ENCODE results near the gene BEST3.

BEST3 gene

DNA sequence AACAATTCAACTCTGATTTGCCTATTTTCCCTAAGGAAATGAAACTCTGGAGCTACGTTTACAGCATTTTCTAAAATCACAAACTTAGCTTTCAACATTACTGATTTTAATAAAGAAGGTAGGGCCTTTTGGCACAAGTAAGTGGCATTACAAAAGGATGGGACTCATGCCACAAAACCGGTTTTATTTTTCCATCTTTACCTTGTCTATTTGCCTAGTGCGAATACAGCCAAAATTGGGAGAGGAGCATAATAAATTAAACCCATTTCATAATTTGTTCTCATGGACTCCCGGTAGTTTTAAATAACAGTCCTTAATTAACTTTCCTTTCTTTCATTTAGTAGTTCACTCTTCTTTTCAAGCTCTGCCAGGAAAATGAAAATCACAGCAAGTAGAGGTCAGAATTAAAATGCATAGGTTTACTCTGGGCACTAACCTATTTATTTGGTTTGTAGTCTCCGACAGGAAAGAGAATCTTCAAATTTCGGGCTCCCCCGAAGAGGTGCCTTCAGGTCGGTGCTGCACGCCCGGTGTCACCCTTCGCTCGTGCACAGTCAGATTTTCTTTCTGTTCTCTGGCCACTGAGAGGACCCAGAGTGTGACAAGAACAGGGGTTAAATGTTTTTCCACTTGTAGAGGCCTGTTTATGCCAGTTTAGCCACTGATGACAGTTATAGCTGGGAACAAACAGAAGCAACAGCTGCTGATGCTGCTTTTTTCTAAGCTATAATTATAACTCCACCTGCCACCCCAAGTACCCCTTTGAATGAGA is at the start of gene BEST3:
Gene BEST3 (minus strand): TSS at position 535 of the 772 bp plus-strand sequence. CDS start 1,505 bp downstream, outside the sequence.
- no peak for ATAC-seq
- no peak for DNase-seq

DNA sequence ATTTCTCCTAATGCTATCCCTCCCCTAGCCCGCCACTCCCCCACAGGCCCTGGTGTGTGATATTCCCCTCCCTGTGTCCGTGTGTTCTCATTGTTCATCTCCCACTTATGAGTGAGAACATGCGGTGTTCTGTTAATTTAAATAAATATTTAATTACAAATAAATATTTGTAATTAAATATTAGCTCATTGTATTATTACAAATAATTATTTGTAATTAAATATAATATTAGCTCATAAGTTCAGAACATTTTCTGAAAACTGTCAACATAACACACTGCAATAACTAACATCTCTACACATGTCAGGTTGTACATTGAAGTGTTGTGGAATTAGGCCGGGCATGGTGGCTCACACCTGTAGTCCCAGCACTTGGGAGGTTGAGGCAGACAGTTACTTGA is 45.0 kb upstream of the BEST3 start:
- no peak for ATAC-seq
- DNase-seq = no peak

DNA sequence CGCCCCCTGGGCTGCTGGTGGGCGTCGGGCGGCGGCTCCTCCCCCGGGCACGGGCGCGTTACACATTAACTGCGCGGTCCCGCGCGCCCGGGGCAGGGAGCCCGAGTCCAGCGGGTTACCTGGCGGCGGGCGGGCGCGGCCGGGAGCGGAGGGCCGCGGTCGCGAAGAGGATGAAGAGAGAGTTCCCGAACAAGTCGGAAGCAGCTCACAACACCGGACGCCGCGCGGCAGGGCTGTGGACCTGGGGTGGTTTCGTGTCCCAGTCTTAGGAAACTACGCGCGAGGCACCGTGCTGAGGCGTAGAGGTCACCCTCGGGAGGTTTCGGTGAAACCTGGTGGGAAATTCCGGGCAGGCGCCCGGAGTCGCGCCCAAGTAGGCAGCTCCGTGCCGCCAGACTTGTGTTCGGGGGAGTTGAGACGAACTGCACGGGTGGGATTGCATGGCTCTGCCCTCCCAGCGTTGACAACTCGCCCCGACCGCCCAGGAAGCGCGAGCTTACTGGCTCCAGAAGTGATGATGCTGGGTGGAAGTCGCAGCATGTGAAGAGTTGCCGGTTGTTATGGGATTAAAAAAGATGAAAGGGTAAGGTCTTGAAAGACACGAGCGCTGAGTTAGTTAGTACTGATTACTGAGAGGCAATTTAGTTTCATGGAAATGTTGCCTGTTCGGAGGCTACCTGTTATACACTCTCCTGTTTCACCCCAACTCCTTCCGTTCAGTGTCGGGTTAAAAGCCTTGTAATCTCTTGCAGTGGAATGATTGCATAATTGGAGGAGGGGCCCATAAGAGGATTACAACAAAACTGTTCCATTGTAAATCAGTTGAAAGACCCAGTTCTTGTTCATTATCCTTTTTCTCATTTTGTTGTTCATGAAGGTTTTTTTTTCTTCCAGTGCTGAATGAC is 40.4 kb upstream of the BEST3 start:
- peak; percentile 64 for DNase-seq
- peak; percentile 32 for ATAC-seq

DNA sequence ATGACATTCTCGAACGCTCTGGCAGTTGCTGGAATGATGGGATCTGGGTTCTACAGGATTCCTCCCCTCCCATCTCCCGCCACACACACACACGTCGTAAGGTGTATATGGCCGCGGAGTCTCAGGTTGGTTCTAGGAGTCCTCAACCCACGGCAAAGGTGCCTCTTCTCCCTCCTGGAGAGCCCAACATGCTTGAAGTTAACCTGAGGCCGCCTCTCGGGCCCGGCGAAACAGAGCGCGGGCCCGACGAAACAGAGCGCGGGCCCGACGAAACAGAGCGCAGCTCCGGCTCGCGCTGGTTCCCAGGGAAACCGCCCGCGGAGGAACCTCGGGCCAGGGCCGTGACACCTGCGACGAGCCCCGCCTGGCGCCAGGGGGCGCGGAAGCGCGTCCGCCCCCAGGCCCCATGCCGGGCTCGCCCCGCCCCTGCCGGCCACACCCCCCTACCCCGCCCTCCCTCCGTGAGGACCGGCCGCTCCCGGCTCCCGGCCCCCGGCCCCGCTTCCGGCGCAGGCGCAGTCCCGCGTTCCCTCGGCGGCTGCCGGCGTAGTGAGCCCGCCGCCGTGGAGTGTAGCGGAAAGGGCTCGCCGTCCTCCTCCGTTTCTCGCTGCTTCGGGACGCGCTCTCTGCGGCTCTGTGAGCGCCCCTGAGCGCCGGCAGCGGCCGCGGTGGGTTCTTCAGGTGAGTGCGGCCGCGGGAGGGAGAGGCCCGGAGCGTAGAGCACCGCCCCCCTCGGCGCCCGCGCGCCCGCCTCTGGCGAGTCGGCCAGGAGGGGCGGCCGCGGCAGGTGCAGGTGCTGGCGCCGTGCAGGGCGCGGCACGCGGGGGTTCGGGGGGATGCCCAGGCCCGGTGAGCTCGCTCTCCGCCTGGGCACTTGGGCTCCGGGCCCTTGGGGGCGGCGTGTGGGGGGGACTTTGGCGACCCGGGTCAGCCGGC is 39.5 kb upstream of the BEST3 start, which contains the start of gene RAB3IP:
Gene RAB3IP (plus strand): TSS at position 510 of the 936 bp plus-strand sequence. CDS start 16,549 bp downstream, outside the sequence.
- ATAC-seq (peak; percentile 94), DNase-seq (peak; percentile 96)

DNA sequence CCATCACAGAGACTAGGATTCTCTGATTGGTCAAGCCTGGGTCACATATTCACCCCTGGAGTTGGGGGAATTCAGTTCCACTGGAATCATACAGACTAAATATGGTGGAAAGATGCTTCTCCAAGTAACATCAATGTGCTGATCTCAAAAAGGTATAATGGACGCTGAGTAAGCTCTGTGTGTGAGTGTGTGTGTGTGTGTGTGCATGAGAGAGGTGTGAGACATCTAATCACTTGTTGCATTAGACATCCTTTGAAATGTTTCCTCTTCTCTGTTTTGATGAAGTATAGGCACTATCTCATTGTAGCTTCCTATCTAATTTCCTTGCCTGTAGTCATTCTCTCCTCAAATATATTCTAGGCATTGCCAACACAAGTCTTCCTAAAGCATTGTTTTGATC is 34.5 kb upstream of the BEST3 start:
- no peak for ATAC-seq
- DNase-seq = no peak

DNA sequence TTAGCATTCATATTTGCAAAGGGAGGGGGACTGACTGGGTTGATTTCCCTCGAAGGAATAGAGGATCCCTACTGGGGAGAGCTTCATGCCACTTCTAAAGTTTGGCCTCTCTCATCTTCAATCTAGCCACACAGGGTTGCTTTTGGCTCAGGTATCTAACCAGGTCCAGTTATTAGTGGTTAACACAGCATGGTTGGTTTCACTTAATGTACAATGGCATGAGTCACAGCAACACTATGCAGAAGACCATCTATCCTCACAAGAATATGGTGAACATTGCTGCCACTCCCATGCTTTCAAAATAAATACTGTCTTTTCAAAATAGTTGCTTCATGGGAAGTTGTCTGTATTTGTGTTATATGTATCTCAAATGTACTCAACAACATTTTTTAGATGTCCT is 33.0 kb upstream of the BEST3 start:
- ATAC-seq = no peak
- no peak for DNase-seq

DNA sequence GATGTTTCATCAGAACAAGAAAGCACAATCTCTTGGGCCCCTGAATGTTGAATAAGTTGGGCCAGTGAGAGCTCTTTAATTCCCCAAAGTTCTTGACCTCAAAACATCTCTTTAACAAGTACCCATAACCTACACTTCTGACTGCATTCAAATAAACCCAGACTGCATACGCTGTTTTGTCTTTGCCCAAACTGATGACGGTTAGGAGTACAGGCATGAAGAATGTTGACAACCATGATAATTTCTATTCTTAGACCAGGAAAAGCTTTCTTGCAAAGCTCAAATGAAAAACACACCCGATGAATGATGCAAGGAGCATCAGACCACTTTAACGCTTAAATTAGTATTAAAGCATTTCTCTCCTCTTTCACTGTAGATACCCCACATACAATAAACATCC is 27.8 kb upstream of the BEST3 start:
- no peak for ATAC-seq
- DNase-seq = no peak

DNA sequence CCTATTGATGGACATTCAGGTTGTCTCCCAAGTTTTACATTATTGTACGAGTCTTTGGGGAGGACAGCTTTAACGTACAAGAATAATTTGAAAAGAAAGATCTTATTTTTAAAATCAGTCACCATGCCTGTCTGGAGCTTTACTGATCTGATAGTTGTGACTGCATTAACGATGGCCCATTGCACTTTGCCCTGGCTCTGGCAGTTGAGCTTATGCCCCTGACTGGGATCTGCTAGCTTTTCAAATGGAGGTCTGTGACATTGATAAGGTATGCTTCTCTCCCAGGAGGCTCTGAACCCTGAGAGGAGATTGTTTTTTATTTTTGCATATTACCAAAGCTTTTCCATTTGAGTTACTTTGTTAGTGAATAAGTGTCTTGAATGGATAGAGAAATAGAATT is 21.6 kb upstream of the BEST3 start:
- DNase-seq (no peak), ATAC-seq (no peak)

DNA sequence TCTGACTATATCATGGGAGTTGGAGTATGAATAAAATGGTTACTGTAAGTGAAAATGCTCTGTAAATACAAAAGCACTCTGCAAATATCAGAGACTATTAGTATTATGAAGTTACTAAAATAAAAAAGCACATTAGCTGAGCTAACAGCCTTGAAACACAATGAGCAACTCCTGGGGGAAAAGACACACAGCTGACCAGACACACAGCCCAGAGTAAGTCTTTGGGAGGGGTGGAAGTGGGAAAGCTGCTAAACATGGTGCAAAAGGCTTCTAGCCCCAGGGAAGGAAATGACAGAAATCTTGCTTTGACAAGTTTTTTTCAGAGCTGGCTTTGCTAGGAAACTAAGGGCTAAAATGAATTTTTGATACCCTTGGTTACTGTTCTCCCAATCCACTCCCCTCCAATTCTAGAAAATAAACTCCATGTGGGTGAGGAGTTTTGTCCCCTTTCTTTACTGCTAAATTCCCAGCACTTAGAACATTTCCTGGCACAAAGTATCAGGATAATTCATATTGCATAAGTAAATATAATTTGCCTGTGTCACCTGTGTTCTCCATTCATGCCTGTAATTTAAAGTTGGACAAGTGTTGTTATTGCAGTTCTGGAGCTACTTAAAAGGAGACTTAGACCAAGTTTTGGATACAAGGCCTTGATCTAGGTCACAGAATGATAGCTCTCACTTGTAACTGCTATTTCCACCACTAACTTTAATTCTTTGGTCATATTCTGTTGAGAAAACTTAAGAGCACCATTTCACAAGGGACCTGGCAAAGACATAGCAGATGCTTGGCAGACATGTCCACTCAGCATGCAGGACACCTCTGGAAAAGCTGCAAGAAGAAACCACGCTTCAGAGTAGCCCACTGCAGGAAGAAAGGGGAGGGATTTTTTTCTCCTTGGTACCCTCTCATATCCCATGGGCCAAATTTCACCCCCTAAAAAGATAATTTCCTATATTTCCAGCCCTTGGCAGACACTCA is 20.5 kb upstream of the BEST3 start:
- ATAC-seq = no peak

DNA sequence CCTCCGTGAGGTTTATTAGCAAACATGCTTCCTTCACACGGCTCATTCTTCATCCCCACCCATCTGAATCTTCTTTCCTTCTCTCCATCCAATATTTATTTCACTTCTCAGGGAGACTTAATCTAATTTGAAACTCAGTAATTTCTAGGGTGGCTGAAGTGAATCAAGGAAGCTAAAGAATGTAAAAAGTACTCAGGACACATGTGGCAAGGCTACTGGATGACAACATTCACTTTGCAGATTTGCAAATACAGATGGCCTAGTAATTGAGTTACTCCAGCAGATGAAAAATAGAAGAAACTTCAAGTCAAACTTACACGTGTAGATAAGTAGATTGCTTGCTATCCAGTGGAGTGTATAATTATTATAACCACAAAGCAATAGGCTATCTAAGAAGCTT is 15.4 kb upstream of the BEST3 start:
- ATAC-seq = no peak
- no peak for DNase-seq

More for the DNA sequence above, 20.5 kb upstream of the BEST3 start:
- no peak for DNase-seq

DNA sequence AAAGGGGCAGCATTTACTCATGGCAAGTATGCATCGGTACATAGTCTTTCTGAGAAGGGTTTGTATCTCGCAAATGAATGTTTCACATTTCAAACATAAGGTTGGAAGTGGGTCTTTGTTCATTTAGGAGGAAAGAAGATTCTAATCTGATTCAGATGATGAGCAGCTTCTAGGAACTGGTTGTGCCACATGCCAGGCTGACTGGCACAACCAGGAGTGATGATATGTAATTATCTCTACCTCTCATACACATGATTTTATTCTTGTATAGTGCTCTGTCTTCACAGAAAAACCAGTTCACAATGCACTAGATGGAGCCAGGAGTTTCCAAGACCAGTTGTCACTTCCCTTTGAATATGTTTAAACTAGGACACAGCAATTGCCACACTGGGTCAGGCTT is 13.7 kb upstream of the BEST3 start:
- no peak for ATAC-seq
- no peak for DNase-seq

DNA sequence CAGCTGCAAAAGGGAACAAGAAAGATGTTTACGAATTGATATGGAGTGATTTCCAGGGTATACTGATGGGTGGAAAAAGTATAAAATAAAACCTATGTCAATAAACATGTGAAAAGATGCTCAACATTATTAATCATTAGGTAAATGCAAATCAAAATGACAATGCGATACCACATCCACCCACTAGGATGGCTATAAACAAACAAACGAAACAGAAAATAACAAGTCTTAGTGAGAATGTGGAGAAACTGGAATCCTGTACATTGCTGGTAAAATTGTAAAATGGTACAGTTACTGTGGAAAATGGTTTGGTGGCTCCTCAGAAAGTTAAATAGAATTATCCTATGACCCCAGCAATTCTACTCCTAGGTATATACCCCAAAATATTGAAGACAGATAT is 9.5 kb upstream of the BEST3 start:
- ATAC-seq = no peak
- DNase-seq = no peak

DNA sequence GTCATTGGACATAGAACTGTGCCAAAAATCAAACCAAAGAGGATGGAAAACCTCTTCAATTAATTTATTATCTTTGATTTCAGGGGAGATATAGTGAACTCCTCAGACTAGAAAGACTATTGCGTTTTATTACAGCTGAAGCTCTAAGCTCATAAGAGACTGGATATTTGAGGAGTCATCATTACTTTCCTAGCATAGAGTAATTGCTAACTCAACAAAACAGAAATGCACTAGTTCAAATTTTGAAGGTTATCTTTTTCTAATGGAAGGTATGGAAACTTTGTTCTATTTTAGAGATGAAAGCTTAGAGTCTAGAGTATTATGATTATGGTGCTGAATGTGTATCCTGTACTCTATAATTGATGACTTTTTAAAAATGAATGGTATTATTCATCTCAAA is 5.3 kb upstream of the BEST3 start:
- no peak for ATAC-seq
- DNase-seq = no peak

DNA sequence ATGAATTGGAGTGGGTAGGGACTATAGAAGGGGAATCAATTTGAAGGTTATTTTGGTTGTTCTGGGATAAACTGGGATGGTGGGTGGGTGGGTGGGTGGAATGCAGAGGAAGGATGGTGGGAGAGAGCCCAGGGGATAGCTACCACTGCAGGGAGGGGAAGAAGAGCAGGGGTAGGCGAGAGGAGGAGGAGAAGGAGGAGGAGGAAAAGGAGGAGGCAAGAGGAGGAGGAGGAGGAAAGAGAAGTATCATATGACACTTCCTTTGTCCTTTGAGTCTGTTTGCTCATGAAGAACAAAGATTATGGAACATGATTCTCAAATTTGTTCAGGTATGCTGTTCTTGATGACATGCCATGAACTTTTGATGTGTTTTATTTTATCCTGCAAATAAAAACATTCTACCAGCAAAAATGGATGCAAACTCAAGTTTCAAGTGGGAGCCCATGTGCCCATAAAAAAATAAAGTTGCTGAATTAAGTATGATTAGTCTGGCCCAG is 4.1 kb upstream of the BEST3 start:
- ATAC-seq (no peak), DNase-seq (no peak)

DNA sequence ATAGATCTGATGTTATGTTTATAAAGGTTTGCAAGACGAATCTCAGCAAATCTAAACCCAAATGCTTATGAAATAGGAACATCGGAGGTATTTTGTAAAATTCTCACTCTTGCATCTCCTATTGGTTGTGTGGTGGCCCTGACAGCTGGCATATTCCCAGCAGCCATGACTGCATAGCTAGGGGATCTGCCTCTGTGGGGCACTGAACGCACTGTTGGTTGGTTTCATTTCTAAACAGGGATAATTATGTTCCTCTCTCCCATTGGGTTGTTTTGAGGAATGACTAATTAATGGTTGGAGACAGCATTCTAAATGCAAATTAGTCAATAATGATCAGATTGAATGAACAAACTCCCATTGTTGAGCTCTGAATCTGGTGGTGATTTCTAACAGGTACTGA is 2.7 kb upstream of the BEST3 start:
- DNase-seq = no peak
- ATAC-seq = no peak

DNA sequence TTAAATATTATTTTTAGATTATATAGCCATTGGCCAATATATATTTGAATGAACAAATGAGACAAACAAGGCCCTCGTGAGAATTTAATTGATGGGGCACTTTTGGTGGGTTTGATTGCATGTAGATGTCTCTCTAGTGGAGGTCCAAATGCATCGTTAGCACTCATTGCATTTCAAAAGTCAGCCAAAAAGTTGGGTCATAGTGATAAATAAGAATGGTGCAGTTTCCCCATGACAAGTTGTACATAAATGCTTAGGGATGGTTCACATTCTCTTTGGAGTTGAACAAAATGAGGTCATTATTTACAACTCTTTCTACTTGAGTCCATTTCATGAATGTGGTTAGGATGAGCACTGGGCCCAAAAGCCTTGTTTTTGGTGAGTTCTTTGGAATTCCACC is 1.0 kb downstream of the BEST3 start:
- DNase-seq (no peak), ATAC-seq (no peak)

DNA sequence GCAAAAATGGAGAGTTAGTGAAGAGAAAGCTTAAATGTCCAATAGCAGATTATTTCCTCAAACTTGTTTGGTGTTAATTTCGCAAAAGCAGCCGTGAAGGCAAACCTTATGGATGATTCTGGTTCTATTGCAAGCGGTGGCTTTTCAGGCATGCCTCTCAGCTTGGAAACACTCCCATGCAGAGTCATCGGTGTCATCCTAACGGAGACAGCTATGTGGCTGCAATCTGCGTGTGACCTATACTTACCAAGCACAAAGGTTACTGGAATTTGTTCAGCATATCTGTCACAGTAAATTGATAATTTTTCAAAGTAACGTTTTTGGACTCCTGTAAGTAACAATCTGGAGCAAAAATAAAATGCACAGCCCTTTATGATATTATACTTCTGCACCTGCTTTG is 5.0 kb downstream of the BEST3 start:
- no peak for ATAC-seq

DNA sequence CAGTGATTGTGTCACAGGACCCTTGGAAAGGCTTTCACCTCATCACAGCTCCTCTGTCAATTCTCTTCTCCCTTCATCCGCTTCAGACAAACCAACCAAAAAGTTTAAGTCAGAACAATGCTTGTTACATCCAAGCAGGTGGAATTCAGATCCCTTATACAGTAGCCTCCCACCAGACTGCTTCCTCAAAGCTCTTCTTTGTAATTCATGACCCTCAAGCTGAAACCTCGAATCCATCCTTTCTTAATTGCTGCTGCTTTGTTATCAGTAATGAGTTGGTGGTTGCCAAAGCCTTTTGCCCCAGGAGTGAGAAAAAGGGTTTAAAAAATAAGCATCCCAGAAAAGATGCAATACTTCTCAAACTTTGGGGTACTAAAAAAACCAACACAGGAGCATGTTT is 9.5 kb downstream of the BEST3 start:
- ATAC-seq = no peak

More for the DNA sequence above, 5.0 kb downstream of the BEST3 start:
- no peak for DNase-seq

DNA sequence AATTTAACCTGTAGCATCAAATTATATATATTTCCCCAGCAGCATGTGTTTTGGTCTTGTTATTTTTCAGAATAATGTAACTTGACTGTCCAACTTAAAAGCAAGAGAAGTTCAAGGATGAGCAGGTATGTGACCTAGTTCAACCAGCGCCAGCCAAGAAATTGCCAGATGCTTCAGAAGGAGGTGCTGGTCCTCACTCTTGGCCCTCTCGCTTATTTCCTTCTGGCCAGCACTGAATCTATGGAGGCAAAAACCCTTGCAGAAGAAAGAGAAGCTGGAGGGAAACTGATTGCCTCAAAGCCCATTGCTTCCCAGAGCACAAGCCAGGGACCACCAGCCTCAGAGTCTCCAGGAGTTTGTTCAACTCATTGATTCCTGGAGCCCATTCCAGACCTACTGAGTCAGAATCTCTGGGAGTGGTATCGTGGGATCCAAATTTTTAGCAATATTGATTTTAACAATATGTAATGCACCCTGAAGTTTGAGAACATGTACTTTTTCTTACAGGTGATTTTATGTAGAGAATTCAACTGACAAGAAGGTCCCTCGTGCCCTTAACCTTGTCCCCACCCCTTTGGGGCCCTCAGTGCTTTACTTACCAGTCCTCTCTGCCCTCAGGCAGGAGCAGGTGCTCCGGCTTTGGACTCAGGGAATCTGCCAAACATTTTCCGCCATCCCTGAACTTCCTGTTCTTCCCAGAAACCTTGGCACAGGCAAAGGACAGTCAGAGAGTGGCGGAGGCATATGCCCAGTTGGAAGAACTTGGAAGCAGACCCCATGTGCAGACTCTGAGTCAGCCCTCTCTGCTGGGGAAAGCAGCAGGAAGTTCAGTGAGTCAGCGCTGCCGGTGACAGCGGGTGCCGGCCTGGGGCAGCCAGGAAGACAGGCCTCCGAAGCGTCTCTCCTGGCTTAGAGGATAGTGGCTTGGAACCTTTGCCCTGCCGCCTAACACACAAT is 10.4 kb downstream of the BEST3 start:
- ATAC-seq (peak; percentile 79), DNase-seq (peak; percentile 35)

More for the DNA sequence above, 9.5 kb downstream of the BEST3 start:
- no peak for DNase-seq
